DMS153 (cell line): Measurements from ENCODE around the gene PRLR.

Source experiments
- DNase-seq: peaks from one replicate; lab custom pipeline; 2025; lab: John Stamatoyannopoulos, UW

Gene PRLR

DNA sequence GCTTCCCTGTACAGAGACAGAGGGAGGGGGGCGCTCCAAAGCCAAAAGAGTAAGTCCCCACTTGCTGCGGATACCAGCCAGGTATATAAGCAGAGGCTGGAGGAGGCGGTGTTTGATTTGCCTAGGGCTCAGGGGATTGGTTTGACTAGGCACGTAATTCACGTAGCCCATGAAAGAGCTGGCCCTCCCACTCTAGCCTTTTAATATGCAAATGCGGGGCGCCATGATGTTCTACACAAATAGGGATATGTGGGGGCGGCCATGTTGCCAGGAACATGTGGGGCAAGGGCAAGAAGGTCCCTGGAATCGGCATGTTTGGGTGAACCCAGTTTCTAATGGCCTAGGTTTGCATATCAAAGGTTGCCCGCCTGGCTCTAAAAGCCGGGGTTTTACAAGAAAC, 3.3 kb upstream of the PRLR start:
- no peak for DNase-seq

DNA sequence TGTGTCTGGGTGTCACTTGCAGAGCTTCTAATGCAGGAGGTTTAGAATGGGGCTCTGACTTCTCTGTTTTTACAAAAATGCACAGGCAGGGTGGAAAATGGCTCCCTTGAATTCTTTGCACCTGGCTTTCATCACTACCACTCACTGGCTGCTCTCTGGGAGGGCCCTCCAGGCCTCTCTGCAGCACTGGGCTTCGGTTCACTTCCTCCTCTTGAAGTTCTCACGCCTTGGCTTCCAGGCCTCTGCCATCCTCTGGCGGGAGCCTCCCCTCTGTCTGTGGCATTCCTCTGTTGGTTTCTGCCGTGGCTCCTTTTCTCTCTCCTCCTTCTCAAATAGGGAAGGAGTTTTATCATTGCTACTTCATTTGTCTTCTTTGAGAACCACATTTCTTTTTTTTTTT, 2.8 kb upstream of the PRLR start:
- no peak for DNase-seq

DNA sequence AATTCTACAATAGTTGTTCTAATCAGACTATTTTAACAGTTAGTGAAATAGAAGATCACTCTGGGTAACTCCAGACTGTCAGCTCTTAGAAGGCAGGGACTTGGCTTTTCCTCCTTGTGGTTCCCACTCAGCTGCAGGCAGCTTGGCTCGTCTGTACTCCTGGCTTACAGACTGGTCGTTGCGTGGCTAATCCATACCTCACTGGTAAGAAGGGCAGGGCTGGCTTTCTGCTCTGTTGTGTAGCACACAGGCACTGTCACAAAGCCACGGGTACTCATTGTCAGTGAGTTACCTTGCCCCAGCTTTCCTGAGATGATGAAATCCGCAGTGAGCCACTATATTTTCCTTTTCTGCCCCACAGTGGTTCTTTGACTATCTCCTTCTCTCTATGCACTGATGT, 1.8 kb upstream of the PRLR start:
- no peak for DNase-seq

DNA sequence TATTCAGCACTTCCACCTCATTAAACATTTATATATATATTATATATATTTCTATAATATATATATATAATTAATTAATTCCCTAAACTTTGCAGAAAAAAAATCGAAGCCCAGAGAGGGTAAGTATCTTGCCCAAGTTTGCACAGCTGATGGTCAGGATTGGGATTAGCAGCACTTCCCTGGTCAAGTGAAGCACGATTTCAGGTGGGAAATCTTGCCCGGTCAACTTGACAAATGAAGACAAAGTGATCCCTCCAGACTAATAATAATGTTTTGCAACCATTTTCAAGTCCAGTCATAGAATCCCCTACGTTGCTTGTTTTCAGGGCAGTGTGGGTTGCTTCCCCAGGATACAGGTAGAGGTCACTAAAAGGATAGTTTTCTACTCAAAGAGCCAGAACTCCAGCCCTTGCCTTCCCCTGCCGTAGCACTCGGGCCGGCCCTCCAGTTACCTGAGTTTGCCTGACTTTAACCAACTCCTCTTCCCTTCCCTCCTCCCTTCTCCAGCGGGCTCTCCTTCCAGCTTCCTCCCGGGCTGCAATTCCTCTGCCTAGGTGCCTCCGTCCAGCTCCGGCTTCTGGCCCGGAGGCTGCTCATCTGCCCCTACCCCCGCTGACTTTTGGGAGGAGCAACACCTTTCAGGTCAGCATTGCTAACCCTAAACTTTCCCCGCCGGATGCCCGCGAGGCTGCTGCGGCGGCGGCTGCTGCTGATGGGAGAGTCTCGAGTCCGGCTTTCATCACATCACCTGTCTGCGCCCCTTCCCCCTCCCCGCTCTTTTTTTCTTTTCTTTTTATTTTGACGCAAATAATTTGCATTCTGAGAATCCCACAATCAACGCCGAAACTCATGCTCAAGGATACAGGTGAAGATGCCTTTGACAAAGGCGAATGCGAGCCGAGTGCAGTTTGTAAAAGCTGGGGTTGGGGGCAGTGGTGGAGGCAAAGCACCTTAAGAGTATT, 930 bp downstream of the PRLR start:
- no peak for DNase-seq

DNA sequence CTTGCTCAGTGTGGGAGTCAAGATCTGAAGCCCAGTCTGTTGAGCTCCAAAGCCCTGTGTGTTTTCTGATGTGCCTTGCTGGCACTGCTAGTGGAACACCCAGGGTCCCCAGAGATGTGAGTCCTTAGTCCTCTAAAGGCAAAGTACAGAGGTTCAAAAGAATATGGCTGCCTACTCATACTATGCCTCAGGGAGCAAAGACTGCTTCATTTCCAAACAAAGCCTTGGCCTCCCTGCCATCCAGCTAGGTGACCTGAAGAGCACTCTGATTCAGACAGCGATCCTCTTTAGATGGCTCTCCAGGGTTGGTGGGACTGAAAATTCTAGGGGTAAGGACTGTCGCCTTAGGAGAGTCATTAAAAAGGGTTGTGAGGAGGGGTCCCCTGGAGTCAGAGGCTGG, 2.0 kb downstream of the PRLR start:
- no peak for DNase-seq

DNA sequence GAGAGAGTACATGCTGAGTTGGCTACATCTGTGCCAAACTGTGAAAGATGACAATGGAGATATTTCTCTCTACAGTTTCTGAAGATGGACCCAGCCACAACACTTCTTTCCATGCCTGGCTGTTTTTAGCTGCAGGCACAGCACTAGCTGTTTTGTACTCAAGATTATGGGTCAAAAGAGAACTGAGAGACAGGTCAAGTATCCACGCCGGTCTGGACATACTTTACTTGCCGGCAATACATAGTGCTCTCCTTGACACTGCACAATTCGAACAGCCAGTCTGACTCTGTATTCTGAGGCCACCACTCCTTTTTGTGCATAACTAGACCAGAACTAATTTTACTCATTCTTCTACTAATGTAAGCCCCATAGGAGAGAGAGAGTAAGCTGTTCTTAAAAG, 2.6 kb downstream of the PRLR start:
- no peak for DNase-seq

DNA sequence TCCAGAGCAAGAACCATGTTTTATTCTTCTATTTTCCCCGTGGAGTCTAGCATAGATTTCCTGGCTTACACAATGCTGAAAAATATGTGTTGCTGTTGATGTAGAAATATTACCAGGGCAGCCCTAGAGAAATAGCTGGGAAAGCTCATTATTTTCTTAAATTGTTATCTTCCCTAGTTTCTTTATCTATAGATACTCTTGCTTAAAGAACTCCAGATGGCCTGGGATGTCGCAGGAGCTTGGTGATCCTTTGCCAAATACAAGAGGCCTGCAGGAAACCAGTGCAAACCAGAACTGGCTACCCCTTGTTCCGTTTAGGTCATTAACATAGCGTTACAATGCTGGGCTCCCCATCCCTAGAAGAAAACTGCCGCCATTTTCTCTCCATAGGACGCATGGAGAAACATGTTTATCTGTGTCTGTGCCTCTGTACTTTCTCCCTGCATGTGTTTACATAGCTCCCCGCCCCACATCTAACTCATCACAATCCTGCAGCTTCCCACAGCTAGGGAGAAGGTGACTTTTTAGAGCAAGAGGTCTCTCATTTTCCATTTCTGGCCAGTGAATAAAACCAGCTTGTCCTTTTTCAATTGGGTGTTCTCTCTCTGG, 6.4 kb downstream of the PRLR start:
- DNase-seq: no peak

DNA sequence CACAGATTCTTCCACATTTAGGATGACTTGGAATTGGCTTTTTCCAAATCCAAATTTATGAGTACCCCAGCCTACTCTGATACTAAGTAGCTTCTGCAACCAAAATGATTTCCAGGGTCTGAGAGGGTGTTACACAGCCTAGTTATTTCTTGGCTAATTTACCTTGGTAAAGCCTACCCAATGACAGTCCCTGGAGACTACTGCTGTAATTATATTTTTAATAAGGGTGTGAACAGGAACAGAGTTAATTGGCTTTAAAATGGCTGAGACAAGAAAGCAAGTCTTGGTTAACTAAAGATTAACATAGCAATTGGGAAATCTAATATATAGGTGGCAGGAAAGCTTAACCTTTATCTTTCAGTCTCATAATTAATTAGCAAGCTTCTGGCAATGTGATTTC, 9.3 kb downstream of the PRLR start:
- no peak for DNase-seq

DNA sequence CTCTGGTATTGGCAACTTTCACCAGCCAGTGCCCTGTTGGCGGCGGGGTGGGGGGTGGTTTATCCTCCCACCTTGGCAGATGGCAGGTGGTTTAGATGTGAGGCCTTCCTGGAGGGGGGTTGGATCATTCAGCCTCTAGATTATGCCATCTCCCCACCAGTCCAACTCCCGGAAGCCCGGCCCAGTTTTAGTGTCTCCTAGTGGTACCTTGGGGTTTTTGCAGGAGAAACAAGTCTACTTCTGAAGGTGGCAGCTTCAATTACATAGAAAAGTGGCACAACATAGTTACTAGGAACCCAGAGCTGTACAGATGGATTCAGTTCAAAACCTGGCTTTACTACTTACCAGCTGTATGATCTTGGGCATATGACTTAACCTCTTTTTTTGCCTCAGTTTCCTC, 11.3 kb downstream of the PRLR start:
- no peak for DNase-seq

DNA sequence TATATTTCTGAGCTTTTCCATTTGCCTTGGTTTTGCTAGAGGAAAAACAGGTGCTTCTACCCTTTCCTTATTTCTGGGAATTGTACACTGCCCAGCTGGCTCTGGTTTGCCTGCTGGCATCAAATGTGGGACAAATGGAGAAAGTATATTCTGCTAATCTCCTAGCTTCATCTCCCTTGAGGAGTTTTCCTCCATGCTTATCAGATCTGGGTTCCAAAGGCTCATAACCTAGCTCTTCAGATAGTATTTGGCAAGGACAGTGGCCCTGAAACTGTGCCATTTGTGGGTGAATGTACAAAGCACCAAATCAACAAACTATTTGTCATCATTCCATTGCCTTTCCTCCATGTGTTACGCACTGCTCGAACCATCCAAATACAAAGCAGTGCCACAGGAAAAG, 16.2 kb downstream of the PRLR start:
- DNase-seq: no peak

DNA sequence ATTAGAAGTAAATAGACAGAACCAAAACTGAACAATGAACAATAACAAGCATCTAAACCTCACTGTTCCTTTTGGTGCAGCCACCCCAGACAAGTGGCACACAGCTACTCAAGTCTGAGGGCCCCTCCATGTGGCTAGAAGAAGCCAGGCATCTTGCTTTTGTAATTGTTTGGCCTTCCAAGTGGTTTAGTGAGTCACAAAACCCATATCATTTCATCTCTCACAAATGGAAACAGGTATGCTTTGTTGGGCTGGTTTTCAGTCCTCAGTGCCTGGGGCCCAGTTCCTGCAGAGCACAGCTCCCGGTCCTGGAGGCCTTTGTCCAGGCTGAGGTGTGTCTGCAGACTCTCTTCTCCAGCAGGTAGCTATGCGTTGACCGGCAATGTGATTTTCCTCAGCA, 16.7 kb downstream of the PRLR start:
- DNase-seq: no peak

DNA sequence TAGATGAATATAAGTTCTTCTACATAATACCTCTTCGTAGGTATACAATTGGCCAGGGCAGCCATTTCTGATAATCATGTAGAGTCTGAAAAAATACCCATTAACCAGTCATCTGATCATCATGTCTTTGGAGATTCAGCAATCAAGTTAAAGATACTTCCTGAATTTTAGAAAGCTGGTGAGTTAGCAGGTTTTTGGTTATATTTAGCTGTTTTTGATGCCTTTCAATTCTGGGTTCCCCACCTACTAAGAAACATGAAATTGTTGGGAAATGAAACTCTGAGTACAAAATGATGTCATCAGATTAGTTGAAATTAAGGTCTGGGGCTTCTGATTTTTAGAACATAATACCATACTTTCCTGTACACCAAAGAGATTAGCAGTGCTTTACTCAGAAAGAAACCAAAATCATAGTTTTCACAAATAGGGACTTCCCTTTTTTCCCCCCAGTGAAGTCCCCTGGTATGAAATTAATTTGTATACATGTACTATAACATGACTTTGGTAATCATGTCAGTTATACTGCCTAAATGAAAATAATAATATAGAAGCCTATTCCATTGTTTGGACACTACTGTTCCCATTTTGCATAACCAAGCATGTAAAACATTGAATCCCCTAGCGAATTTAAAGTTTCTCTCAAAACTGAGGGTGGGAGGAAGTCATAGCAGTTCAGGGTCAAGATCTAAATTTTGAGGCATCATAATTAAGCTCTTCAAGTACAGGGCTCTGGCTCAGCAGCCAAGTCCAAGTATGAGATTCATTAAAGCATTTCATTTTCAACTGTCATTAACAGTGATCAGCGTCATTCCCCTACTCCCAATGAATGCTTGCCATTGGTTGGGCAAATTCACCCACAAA, 17.9 kb downstream of the PRLR start:
- no peak for DNase-seq

DNA sequence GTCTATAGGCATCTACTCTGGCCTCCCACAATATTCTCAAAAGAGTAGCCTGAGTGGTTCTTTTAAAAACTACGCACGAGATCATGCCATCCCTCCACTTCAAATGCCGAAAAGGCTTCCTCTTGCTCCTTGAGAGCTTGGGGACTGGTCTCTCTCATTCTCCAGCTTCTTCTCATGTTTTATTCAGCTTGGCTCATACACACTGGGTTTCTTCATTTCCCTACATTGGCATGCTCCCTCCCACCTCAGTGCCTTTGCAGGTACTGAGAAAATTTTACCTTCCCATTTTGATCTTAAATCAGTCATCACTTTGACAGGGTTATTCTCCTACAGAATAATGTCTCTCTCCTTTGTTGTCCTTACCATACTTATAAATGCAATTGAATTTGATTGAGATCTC, 20.4 kb downstream of the PRLR start:
- no peak for DNase-seq

DNA sequence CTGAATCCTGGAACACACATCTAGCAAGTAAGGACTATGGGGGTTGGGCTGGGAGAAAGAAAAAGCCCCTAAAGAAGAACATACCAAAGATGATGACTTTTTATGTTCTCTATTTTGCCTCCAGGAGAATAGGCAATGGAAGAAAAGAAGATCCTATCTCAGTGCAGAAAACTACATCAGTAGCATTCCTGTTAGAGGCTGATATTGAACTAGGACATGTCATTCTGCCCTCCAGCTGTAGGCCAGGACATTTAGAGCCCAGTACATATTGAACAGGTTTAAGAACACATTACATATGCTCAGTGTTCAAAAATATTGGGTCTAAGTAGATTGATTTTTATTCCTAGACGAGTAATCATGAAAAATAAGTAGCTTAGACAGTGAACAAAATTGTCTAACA, 24.7 kb downstream of the PRLR start:
- DNase-seq: no peak

DNA sequence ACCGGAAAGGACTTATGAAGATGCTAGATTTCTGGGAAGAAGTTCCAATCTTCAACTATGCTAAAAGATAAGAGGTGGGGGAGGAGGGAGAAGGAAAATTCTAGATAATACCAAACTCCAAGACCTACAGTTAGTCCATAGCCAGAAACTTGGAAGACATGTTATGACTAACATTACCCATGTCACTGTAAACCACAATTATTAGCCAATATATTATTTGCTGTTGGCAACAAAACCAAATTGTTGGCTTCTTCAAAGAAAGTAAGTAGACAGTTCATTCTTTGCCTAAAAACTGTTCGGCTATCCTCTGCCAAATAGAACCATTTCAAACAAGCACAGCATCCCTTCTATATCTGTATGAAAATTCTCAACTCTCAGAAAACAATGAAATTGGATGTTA, 25.1 kb downstream of the PRLR start:
- no peak for DNase-seq

DNA sequence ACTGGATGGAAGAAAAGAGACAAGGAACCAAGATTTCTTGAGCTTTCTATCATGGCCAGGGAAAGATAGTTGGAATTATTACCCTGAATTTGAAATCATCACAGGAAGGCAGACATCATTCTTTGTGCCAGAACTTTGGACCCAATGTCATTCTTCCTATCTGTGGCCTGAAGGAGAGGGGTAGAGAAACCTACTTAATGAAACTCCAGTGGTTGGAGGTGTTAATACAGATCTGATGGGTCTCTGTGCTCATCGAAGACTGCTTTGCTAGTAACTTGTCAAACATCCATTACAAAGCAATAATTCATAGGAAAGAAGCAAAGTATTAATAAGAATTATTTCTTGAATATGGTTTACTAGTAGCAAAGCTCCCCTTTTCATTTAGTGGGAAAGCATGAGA, 26.9 kb downstream of the PRLR start:
- DNase-seq: no peak

DNA sequence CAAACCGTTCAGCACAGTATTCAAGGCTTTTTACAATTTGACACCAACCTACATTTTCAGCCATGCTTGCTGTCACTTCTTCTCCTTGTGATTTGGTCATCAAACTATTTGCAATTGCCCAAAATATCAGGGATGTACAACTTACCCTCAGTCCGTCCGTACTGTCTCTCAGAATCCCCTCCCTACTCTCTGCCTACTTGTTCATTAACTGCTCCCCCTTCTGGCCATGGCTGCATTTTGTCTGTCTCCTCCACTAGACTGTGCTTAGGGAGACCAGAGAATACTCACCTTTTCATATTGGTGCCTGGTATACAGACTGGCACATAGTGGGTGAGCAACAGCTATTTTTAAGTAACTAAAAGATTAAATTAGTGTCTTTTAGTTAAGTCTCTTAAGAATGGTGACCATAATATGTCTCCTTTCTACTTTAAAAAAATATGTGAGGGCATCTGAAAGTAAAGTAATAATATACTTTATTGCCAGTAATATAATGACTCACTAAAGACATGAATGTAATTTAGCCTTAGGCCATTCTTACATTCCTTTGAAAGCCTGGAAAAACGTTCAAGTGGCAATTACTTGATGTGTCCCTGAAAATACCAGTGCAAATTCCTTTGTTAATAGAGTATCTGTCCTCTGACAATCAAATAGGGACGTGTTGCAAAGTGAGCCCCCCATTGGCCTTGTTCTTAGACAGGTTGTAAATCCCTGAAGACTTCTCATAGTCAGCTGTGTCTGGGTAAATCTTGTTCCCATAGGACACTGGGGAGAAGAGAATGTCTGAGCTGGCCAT, 27.8 kb downstream of the PRLR start:
- no peak for DNase-seq

DNA sequence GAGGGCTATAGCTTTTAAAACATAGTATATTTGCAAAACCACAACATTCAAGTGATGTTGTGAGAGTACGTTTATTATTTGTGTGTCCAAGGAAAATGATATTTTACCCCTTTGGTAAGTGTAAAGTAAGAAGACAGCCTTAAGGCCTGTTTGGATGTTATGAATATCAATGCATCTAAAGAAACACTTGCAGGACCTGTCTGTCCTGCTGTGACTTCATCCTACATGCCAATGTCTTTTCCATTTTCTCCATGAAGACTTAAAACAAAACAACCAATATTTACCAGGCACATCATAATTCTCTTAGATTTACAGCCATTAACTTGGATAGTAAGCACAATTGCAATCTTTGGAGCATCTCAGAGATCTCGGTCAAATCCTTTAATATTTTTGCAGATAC, 29.0 kb downstream of the PRLR start:
- no peak for DNase-seq

DNA sequence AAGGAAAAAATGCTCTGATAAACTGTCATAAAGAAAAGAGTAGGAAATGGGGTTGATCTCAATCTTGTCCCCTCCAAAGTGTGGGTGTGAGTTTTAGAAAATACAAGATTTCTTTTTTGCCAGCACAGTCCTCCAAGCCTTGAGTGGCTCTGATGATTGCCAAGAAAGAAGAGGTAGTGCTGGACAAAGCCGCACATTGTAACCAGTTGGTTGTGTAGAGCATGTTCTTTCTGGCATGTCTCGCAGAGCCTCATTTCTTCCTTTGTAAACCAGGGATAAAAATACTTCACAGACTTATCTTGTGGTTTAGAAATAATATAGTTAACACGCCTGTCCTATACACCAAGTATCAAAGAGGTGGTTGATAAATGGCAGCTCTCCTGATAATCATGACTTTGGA, 30.4 kb downstream of the PRLR start:
- DNase-seq: no peak

DNA sequence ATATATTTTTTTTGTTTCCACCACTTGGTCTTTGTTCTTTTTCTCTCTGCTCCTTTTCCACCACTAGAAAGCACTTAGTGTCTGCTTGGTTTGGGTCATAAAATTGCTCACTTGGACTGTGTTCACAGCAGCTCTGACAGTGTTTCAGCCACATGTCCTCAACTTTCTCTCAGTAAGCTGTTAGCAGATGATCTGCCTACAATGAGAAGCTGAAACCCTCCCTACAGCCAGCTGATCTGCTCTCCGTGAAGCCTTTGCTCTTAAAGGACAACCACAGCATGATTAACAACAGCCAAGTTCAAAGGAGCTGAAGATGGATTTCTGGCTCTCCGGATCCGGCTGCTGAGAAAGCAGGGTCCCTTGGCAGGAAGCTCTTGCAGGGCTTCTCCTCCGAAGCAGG, 31.6 kb downstream of the PRLR start:
- no peak for DNase-seq

DNA sequence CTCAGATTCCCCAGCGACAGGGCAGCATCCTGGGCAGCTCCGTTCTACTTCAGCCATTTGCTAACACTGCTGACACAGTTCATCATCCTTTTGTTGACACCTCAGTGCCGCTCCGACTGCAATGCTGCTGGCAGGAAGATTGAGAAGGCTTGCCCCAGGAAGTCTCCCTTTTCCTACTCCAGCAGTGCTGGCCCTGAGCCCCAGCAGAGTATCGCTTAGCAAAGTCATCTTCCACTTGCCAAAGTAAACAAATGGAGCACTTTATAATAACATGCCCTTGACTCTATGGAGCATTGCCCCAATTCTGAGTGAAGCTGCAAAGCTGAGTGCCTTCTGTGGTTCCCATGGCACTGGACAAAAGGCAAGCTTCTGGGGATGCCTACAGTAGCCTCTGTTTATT, 32.2 kb downstream of the PRLR start:
- DNase-seq: peak; percentile 38

DNA sequence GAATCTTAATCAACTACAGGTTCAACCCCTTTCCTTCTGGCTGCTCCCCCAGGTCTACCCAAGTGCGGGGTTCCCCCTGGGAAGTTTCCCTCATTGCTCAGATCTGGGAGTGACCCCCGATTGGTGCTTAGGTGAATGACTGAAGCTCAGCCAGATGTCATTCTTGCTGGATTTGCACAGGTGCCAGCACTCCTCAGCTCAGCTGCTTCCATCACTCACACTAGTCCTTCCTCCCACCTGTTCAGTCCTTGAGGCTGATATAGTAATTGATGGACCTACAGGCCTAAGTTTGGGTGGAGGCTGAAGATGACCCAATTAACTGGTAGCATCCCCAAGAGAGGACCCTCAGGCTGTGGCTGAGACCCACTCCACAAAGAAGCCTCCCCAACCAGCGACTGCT, 32.9 kb downstream of the PRLR start:
- DNase-seq: no peak
